ENCODE data around the gene PANX1. TPM values are rescaled to one million over a fixed set of nuclear protein-coding genes. Genes with fewer than 3 reads are reported as not detected.

Gene PANX1
- total RNA-seq, 1 experiment from 2014 or later, result 22.9 TPM

- no peak for TF ChIP-seq AFF4 (CRISPR knock-in tag; IDR thresholded peaks at IDR 0.05; ENCODE audit: borderline replicate concordance)
Observed at GRCh38 chr11:94131047-94131717, 2.5 kb downstream of the PANX1 start (continued).

DNA sequence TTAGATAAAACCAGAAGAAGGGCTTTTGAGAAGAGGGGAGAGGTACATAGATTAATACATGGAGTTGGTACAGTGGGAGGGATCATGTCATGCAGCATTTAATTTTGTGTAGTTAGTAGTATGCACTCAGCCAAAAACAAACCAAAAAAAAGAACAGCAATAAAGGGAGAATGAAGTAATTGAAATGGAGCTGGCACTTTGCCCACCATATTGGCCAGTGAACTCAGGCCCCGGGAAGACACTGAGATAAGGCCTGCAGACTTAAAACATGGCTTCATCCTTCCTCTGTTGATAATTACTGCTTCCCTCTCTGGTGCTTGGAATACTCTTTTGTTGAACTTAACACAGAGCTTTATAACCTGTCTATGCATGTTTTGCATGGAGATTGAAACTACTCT is 3.1 kb downstream of the PANX1 start:
- no peaks in the 10 kb centered on the region for H3K9me3 Mint-ChIP-seq
- ATAC-seq (no peak), DNase-seq (ENCODE audit: low spot score) (no peak)
- H3K4me1 Mint-ChIP-seq, result peaks cover 53% of the 10 kb centered on the region
- no peak for TF ChIP-seq SMAD3 (CRISPR knock-in tag; IDR thresholded peaks at IDR 0.05; ENCODE audit: borderline replicate concordance)
- no peak for TF ChIP-seq FOXK1 (CRISPR knock-in tag; IDR thresholded peaks at IDR 0.05)
- TF ChIP-seq ZBTB21 (CRISPR knock-in tag; IDR thresholded peaks at IDR 0.05; ENCODE audit: borderline replicate concordance), result no peak
- TF ChIP-seq OVOL2 (CRISPR knock-in tag; IDR thresholded peaks at IDR 0.05; ENCODE audit: borderline replicate concordance), result no peak
- no peak for TF ChIP-seq JAZF1 (CRISPR knock-in tag; IDR thresholded peaks at IDR 0.05)
- TF ChIP-seq GABPB1 (CRISPR knock-in tag; IDR thresholded peaks at IDR 0.05), result no peak
- TF ChIP-seq, protein P1, sequence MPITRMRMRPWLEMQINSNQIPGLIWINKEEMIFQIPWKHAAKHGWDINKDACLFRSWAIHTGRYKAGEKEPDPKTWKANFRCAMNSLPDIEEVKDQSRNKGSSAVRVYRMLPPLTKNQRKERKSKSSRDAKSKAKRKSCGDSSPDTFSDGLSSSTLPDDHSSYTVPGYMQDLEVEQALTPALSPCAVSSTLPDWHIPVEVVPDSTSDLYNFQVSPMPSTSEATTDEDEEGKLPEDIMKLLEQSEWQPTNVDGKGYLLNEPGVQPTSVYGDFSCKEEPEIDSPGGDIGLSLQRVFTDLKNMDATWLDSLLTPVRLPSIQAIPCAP (CRISPR knock-in tag; IDR thresholded peaks at IDR 0.05), result no peak
- no peak for TF ChIP-seq ZNF281 (CRISPR knock-in tag; IDR thresholded peaks at IDR 0.05)
- TF ChIP-seq, protein P2, sequence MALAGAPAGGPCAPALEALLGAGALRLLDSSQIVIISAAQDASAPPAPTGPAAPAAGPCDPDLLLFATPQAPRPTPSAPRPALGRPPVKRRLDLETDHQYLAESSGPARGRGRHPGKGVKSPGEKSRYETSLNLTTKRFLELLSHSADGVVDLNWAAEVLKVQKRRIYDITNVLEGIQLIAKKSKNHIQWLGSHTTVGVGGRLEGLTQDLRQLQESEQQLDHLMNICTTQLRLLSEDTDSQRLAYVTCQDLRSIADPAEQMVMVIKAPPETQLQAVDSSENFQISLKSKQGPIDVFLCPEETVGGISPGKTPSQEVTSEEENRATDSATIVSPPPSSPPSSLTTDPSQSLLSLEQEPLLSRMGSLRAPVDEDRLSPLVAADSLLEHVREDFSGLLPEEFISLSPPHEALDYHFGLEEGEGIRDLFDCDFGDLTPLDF (CRISPR knock-in tag; IDR thresholded peaks at IDR 0.05), result no peak
- no peak for TF ChIP-seq ZNF138 (CRISPR knock-in tag; conservative IDR thresholded peaks at IDR 0.05)
- TF ChIP-seq, protein P3, sequence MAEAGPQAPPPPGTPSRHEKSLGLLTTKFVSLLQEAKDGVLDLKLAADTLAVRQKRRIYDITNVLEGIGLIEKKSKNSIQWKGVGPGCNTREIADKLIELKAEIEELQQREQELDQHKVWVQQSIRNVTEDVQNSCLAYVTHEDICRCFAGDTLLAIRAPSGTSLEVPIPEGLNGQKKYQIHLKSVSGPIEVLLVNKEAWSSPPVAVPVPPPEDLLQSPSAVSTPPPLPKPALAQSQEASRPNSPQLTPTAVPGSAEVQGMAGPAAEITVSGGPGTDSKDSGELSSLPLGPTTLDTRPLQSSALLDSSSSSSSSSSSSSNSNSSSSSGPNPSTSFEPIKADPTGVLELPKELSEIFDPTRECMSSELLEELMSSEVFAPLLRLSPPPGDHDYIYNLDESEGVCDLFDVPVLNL (CRISPR knock-in tag; IDR thresholded peaks at IDR 0.05; ENCODE audit: borderline replicate concordance, low read depth), result no peak
- TF ChIP-seq GTF2I (CRISPR knock-in tag; conservative IDR thresholded peaks at IDR 0.05), result no peak
- TF ChIP-seq ZNF263 (CRISPR knock-in tag; IDR thresholded peaks at IDR 0.05; ENCODE audit: low read depth), result no peak
- no peak for TF ChIP-seq MXD4 (CRISPR knock-in tag; IDR thresholded peaks at IDR 0.05; ENCODE audit: borderline replicate concordance)
- no peak for TF ChIP-seq E2F5 (CRISPR knock-in tag; IDR thresholded peaks at IDR 0.05)
- no peak for TF ChIP-seq CDX4 (CRISPR knock-in tag; IDR thresholded peaks at IDR 0.05; ENCODE audit: borderline replicate concordance)
- no peak for TF ChIP-seq TP53 (CRISPR knock-in tag; IDR thresholded peaks at IDR 0.05)
- TF ChIP-seq, protein P4, sequence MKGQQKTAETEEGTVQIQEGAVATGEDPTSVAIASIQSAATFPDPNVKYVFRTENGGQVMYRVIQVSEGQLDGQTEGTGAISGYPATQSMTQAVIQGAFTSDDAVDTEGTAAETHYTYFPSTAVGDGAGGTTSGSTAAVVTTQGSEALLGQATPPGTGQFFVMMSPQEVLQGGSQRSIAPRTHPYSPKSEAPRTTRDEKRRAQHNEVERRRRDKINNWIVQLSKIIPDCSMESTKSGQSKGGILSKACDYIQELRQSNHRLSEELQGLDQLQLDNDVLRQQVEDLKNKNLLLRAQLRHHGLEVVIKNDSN (CRISPR knock-in tag; IDR thresholded peaks at IDR 0.05), result no peak
- H3K4me3 Mint-ChIP-seq, result no peak overlapping the region
- H3K27me3 Mint-ChIP-seq (ENCODE audit: low read depth), result no peaks in the 10 kb centered on the region
- H3K36me3 Mint-ChIP-seq, result peaks cover 8% of the 10 kb centered on the region
- POLR2A ChIA-PET, result interaction anchor here (1.3 kb wide), 1 partner anchor 19 kb away, joined by 3 read pairs; no protein-coding TSS in a partner anchor
- no peak overlapping the region for H3K27ac Mint-ChIP-seq
- CTCF ChIA-PET, result interaction anchor here (1.0 kb wide), 1 partner anchor 12 kb away, joined by 4 read pairs; no protein-coding TSS in a partner anchor

Data from WTC11 (cell line).